Subcutaneous adipose tissue (tissue), 4 donors: ENCODE results near the gene WDR20. TPM values are rescaled to one million over a fixed set of nuclear protein-coding genes. Genes with fewer than 3 reads are reported as not detected.

ENCODE experiments used
- total RNA-seq, 4 donors: library from RNA; depleted of rRNA; stranded (reverse); fragments of >200 nt; gene quantifications; one replicate each; pipeline ENCODE4 v1.1.0, GENCODE V29; 2016
- TF ChIP-seq, protein P1 (sequence below): fragments of 450-650 bp; IDR thresholded peaks from one replicate; pipeline ENCODE4 v1.5.1; 2016; ENCODE audit warnings: low read depth, mild to moderate bottlenecking, control low read depth, antibody characterized with exemption, moderate library complexity

The WDR20 gene
- total RNA-seq, 4 donors from 2014 or later: 21.2 to 29.3 (median 26.5) TPM

DNA sequence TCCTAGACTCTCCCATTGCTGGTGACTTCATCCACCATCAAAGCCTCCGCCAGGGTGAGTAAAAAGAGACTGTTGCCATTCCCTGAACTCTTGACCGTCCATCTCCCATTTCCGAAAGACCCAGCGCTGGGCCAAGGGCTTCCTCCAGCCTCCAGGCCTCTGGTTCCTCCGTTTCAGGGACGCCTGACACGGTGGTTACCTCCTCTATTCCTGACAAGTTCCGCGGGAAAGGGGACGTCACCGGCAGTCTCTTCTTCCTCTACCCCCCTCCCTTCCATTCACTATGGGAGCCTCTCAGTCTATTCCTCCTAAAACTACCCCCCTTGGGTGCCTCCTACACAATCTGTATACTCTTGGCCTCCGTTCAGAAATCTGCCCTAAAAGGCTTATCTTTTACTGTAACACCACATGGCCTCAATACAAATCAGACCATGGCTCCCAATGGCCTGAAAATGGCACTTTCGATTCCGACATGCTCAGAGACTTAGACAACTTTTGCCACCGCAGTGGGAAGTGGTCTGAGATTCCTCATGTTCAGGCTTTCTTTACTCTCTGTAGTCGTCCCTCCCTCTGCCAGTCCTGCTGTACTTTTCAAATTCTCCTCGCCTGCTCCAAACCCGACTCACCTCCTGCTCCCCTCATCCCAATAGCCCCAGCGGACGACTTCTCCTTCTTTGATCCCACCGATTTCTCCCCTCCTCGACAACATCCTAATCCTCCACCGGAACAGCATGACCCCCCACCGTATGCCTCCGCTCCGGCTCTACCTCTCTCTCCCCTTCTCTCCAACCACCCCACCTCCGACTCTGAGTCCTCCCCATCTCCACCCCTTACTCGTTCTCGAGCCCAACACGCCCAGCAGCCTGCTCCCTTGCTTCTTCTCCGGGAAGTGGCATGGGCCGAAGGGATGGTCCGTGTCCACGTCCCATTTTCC lies 94.9 kb downstream of the WDR20 start:
- TF ChIP-seq, protein P1, sequence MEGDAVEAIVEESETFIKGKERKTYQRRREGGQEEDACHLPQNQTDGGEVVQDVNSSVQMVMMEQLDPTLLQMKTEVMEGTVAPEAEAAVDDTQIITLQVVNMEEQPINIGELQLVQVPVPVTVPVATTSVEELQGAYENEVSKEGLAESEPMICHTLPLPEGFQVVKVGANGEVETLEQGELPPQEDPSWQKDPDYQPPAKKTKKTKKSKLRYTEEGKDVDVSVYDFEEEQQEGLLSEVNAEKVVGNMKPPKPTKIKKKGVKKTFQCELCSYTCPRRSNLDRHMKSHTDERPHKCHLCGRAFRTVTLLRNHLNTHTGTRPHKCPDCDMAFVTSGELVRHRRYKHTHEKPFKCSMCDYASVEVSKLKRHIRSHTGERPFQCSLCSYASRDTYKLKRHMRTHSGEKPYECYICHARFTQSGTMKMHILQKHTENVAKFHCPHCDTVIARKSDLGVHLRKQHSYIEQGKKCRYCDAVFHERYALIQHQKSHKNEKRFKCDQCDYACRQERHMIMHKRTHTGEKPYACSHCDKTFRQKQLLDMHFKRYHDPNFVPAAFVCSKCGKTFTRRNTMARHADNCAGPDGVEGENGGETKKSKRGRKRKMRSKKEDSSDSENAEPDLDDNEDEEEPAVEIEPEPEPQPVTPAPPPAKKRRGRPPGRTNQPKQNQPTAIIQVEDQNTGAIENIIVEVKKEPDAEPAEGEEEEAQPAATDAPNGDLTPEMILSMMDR: no peak

GRCh38 chr14:102235275-102235897 lies 95.7 kb downstream of the WDR20 start:
- TF ChIP-seq, protein P1: no peak

DNA sequence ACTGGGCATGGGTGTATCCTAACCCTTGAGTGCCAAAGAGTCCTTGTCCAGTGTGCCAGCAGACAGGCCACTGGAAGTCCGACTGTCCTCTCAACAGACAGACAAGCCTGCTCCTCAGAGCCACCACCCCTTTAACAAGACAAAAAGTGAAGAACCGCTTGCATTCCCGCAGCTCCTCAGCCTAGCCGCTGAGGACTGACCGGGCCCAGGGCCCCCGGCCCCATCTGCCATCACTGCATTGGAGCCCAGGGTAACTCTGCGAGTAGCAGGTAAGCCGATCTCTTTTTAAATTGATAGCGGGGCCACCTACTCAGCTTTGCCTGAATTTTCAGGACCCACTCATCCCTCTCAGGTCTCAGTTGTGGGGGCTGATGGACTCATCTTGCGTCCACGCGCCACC lies 96.3 kb downstream of the WDR20 start:
- TF ChIP-seq, protein P1: no peak

- TF ChIP-seq, protein P1: no peak
Observed at GRCh38 chr14:102238131-102238530, 98.4 kb downstream of the WDR20 start.

DNA sequence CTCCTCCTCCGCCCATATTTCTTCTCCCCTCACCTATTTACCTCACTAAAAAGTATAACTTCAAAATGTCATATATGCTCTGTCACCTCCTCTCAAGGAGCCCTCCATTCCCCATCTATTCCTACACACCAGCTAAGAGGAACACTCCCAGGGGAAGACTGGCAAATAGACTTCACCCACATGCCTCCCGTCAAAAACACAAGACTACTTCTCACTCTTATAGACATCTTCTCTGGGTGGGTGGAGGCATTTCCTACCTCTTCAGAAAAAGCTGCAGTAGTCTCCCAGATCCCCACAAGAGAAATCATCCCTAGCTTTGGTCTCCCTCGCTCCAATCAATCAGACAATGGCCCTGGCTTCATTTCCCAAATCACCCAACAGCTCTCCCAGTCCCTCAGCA lies 99.1 kb downstream of the WDR20 start:
- TF ChIP-seq, protein P1: no peak

- TF ChIP-seq, protein P1: no peak
Observed at GRCh38 chr14:102239231-102239630, 99.5 kb downstream of the WDR20 start.

DNA sequence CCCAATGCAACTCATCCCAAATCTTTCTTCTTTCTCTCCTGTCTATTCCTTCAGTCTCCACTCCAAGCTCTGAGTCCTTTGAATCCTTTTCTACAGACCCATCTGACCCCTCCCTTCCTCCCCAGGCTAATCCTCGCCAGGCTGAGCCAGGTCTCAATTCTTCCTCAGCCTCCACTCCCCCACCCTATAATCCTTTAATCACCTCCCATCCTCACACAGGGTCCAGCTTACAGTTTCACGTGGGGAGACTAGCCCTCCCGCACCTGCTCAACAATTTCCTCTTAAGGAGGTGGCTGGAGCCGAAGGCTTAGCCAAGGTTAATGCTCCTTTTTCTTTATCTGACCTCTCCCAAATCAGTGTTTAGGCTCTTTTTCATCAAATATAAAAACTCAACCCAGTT lies 101.5 kb downstream of the WDR20 start:
- TF ChIP-seq, protein P1: no peak
